ENCODE data around the gene GTF2F1.

- no peak for TF ChIP-seq GATA2 (IDR thresholded peaks at IDR 0.05; ENCODE audit: low read depth, low read length)
- no peak for TF ChIP-seq GATA3 (IDR thresholded peaks at IDR 0.05; ENCODE audit: low read depth, low read length)
Measured at GRCh38 chr19:6413721-6414643, 21.0 kb upstream of the GTF2F1 start.

Data from SH-SY5Y (cell line).